HTR-8/SVneo (cell line): Measurements from ENCODE around the gene SGSM1.
"Not testable (repeated sequence)": the region's sequence is repeated elsewhere in the genome, so short reads cannot be mapped to it uniquely, and the experiment has no call there.

ENCODE experiments used
- DNase-seq: peaks from one replicate; pipeline ENCODE4 v3.0.0; 2011; ENCODE audit warnings: low spot score, mixed read lengths; ENCODE audit not compliant: insufficient read length
- FAIRE-seq: peaks from 2 replicates; lab custom pipeline; 2011; peaks lifted over from hg19 to GRCh38; lab: Jason Lieb, UNC

The SGSM1 gene

DNA sequence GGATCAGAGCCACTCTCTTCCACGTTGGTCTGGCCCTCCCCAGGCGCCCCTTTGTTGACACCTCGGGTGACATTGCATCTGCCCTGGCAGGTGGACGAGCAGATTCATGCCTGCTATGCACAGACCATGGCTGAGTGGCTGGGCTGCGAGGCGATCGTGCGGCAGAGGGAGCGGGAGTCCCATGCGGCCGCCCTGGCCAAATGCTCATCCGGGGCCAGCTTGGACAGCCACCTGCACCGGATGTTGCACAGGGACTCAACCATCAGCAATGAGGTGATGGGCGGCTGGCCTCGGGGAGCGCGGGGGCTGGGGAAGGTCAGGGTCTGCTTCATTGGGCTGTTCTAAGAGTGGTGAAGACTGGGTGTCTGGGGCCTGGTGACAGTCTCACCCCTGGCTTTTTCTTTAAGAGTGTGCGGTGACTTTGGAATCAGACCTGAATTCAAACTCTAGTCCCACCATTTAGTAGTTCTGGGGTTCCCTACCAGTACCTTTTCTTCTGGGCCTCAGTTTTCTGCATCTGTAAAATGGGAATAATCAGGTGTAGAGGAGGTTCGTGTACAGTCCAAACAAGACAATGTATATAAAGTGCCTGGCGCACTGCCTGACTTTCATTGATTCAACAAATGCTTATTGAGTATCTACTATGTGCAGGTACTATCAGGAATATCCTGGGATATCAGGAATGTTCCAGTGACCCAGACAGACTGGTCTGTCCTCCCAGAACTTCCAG lies 87.5 kb downstream of the SGSM1 start:
- FAIRE-seq (no peak), DNase-seq (no peak)

- DNase-seq (peak; percentile 84), FAIRE-seq (peak; percentile 90)
Measured at GRCh38 chr22:24894220-24894975, 88.4 kb downstream of the SGSM1 start.

- no peak for FAIRE-seq
- DNase-seq = peak; percentile 7
Measured at GRCh38 chr22:24894998-24895397, 89.0 kb downstream of the SGSM1 start.

- FAIRE-seq (no peak), DNase-seq (no peak)
Measured at GRCh38 chr22:24901448-24901847, 95.4 kb downstream of the SGSM1 start.

- FAIRE-seq = no peak
- no peak for DNase-seq
Measured at GRCh38 chr22:24905909-24906308, 99.9 kb downstream of the SGSM1 start.

DNA sequence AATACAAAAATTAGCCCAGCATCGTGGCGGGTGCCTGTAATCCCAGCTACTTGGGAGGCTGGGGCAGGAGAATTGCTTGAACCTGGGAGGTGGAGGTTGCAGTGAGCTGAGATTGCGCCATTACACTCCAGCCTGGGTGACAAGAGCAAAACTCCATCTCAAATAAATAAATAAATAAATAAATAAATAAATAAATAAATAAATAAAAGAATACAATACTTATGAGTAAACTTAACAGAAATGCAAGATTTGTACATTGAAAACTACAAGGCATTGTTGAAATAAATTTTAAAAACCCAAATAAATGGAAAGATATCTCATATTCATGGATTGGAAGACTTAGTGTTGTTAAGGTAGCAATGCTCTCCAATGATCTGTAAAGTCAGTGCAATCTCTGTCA lies 101.1 kb downstream of the SGSM1 start:
- not testable (repeated sequence) for FAIRE-seq, DNase-seq

- FAIRE-seq (no peak), DNase-seq (no peak)
Measured at GRCh38 chr22:24920029-24920428, 114.0 kb downstream of the SGSM1 start.

DNA sequence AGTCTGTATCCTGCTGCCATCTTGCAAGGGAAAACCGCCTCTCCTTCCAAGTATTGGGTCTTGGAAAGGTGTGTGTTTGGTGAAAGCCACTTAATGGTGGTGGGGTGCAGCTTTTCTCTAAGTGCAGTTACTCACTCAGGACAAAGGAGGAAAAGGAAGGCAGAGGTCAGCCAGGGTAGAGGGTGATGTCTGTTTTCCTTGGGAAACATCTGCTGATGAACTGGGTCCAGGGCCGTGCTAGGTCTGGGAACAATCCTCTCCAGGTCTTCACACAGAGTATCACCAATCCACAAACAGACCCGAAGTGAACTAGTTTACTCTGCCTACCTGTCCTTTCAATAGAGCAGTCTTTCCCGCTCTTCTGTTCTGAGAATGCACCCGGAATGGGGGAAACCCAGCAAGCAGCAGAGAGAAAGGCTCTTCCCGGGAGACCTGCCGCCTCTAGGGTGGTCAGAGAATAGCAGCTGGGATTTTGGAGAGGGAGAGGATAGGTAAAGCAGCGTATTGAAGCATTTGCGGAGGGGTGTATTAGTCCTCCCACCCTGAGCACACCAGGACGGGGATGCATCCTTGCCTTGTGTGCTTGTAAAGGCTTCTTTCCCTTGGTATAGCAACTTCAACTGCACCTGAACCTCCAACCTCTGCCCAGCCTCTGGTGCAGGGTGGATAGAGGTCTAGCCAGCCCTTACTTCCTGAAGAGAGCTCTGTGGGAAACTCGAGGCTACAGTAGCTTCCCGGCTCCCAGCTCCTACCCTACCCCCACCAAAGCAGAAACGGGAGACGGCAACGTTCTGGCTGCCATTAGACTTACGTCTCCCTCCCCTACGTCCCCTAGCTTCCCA lies 119.8 kb downstream of the SGSM1 start:
- FAIRE-seq (no peak), DNase-seq (no peak)

GRCh38 chr22:24926428-24926725 lies 120.4 kb downstream of the SGSM1 start:
- FAIRE-seq (no peak), DNase-seq (no peak)

DNA sequence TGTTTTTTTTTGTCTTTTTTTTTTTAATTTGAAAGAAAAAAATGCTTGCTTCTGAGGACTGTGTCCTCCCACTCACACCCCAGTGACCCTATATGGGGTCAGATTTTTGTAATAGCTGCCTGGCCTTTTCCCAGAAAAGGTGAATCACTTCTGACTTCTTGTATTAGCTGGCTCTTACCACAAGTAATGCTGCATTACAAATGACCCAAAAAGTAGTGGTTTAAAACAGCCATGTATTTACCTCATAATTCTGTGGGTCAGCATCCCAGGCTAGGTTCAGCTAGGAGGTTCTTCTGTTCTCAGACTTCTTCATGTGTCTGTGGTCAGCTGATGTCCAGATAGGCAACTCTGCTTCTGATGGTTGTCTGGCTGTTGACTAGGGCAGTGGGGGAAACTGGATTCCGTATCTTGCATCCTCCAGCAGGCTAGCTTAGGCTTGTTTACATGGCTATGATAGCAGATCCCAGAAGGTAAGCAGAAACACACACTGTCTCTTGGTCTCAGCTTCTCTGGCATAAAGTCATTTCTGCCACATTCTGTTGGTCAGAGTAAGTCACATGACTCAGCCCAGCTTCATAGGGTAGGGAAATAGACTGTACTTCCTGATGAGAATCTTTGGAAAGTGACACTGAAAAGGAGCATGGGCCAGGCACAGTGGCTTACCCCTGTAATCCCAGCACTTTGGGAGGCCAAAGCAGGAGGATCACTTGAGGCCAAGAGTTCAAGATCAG lies 121.0 kb downstream of the SGSM1 start:
- no peak for FAIRE-seq
- no peak for DNase-seq

GRCh38 chr22:24928322-24928721 lies 122.3 kb downstream of the SGSM1 start:
- DNase-seq (no peak), FAIRE-seq (no peak)

GRCh38 chr22:24930678-24931077 lies 124.7 kb downstream of the SGSM1 start:
- DNase-seq (no peak), FAIRE-seq (no peak)

DNA sequence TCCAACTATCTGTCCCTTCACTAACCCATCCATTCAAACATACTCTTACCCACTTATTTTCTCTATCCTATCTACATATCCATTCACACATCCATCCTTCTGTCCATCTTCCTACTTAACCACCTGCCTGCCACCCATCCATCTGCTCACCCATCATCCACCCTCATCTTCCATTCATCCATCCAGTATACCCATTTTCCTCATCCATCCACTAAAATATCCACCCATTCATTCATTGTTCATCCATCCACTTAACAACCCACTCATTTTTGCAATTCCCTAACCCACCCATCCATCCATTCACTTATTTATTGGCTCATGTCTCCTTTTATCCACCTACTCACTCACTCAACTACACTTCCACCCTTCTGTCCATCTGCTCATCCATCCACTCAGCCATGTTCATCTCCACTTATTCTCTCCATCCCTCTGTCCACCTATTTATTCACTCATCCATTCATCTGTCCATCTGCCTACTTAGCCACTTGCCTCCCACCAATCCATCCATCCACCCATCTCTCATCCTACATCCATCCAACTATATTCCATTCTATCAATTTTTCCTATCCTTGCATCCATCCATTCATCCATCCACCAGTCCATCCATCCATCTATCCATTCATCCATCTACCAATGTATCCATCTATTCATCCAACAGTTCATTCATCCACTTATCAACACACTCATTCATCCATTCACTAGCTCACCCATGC lies 129.9 kb downstream of the SGSM1 start:
- FAIRE-seq = no peak

GRCh38 chr22:24937114-24937513 lies 131.1 kb downstream of the SGSM1 start:
- FAIRE-seq (no peak), DNase-seq (no peak)

More for the DNA sequence above, 129.9 kb downstream of the SGSM1 start:
- DNase-seq = no peak

- no peak for FAIRE-seq
- no peak for DNase-seq
Measured at GRCh38 chr22:24938741-24939341, 132.8 kb downstream of the SGSM1 start.

DNA sequence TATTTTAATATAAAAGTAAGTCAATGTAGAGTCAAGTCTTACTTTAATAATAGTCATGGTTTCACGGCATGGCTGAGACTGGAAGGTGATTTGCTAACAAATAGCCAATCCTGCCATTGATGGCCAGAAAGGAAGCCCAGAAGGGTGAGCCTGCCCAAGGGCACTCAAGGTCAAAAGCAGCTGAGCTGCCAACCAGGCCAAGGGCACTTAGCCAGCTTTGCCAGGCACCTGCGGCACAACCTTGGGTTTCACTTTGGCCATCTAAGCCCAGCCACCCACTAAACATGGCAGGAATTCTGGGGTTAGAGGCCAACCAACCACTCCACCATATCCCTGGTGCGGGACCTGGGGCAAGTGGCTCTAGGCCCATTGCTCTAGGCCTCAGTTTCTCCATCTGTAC lies 136.3 kb downstream of the SGSM1 start:
- DNase-seq (no peak), FAIRE-seq (no peak)

DNA sequence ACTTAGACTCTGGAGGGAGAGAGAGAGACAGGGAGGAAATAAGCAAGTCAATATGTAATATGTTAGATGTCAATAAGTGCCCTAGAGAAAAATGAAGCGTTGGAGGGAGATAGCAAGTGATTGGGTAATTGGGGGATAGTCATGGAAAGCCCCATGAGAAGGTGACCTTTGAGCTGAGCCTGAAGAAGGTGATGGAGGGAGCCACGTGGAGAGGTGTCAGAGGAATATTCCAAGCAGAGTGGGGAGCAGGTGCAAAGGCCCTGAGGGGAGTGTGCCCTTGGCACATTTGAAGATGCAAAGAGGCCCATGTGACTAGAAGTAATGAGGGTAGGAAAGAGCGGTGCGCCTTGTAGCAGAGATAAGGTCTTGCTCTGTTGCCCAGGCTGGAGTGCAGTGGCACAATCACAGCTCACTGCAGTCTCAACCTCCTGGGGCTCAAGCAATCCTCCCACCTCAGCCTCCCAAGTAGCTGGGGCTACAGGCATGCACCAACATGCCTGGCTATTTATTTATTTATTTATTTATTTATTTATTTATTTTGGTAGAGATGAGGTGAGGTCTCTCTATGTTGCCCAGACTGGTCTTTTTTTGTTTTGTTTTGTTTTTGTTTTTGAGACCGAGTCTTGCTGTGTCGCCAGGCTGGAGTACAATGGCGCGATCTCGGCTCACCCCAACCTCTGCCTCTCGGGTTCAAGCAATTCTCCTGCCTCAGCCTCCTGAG lies 138.4 kb downstream of the SGSM1 start:
- DNase-seq (no peak), FAIRE-seq (no peak)

GRCh38 chr22:24945430-24945829 lies 139.4 kb downstream of the SGSM1 start:
- FAIRE-seq = no peak
- DNase-seq = no peak

GRCh38 chr22:24947383-24947782 lies 141.4 kb downstream of the SGSM1 start:
- no peak for DNase-seq

More at GRCh38 chr22:24947383-24947782, 141.4 kb downstream of the SGSM1 start:
- FAIRE-seq = no peak
